Stimulated activated naive B cell treated with anti-CD40 and anti-IgM and Interleukin-4, amounts not matched to agents 10 μg/mL and 1 μg/mL and 100 μg/mL, for 72 hours (primary cell): Measurements from ENCODE around the gene NECAP2.
"Not testable (repeated sequence)": the region's sequence is repeated elsewhere in the genome, so short reads cannot be mapped to it uniquely, and the experiment has no call there.

ENCODE experiments used
- ATAC-seq, 2 donors: fragments of 150-1000 bp; cut with Tn5 transposase; replicated peaks; 2 replicates each; pipeline ENCODE4 v1.10.0; 2021; ENCODE audit warnings: moderate library complexity in 1 of 2
- DNase-seq: peaks from one replicate; pipeline ENCODE4 v3.0.0; 2021
- H3K27ac Mint-ChIP-seq: one replicate; pipeline ENCODE4 v1.8.0; 2022; ENCODE audit warnings: mild to moderate bottlenecking, mixed read lengths
- H3K27me3 Mint-ChIP-seq, 2 donors: one replicate each; pipeline ENCODE4 v1.8.0; 2022; ENCODE audit warnings: mixed read lengths in 2 of 2
- H3K36me3 Mint-ChIP-seq, 2 donors: one replicate each; pipeline ENCODE4 v1.8.0; 2022; ENCODE audit warnings: mixed read lengths in 2 of 2, mild to moderate bottlenecking in 1 of 2
- H3K4me1 Mint-ChIP-seq, 2 donors: one replicate each; pipeline ENCODE4 v1.8.0; 2022; ENCODE audit warnings: mixed read lengths in 2 of 2, mild to moderate bottlenecking in 1 of 2
- H3K4me3 Mint-ChIP-seq, 2 donors: one replicate each; pipeline ENCODE4 v1.8.0; 2022; ENCODE audit warnings: mild to moderate bottlenecking in 2 of 2, mixed read lengths in 2 of 2, moderate library complexity in 1 of 2
- H3K9me3 Mint-ChIP-seq, 2 donors: one replicate each; pipeline ENCODE4 v1.8.0; 2022; ENCODE audit warnings: mixed read lengths in 2 of 2, mild to moderate bottlenecking in 1 of 2

Gene NECAP2

GRCh38 chr1:16459352-16459925 lies 18.9 kb downstream of the NECAP2 start:
- H3K27ac Mint-ChIP-seq: peak overlapping the region; percentile 37
- no peak overlapping the region for H3K4me3 Mint-ChIP-seq
- ATAC-seq (no peak), DNase-seq (no peak)
- peaks cover 30 to 50% of the 10 kb centered on the region in 2 donors for H3K36me3 Mint-ChIP-seq
- no peaks in the 10 kb centered on the region for H3K9me3 Mint-ChIP-seq
- peaks cover 2 to 10% of the 10 kb centered on the region in 2 donors for H3K4me1 Mint-ChIP-seq
- no peaks in the 10 kb centered on the region for H3K27me3 Mint-ChIP-seq

GRCh38 chr1:16461681-16462080 lies 21.2 kb downstream of the NECAP2 start:
- Mint-ChIP-seq H3K27ac (peak overlapping the region; percentile 79), H3K36me3 (peaks cover 29 to 48% of the 10 kb centered on the region in 2 donors)

GRCh38 chr1:16462773-16463330 lies 22.3 kb downstream of the NECAP2 start:
- Mint-ChIP-seq H3K27ac (peak overlapping the region; percentile 42), H3K4me1 (peaks cover 2 to 5% of the 10 kb centered on the region in 2 donors), H3K36me3 (peaks cover 39 to 57% of the 10 kb centered on the region in 2 donors), H3K4me3 (no peak overlapping the region), H3K27me3 (no peaks in the 10 kb centered on the region), H3K9me3 (no peaks in the 10 kb centered on the region)
- ATAC-seq (peak in 1 of 2 donors; percentile 12), DNase-seq (no peak)

More at GRCh38 chr1:16461681-16462080, 21.2 kb downstream of the NECAP2 start:
- H3K4me1 Mint-ChIP-seq: peaks cover 0 to 5% of the 10 kb centered on the region in 2 donors
- ATAC-seq (peak; percentile 20 to 28), DNase-seq (no peak)
- no peaks in the 10 kb centered on the region for H3K9me3 Mint-ChIP-seq
- no peak overlapping the region for H3K4me3 Mint-ChIP-seq
- no peaks in the 10 kb centered on the region for H3K27me3 Mint-ChIP-seq

GRCh38 chr1:16464917-16465625 lies 24.5 kb downstream of the NECAP2 start:
- H3K9me3 Mint-ChIP-seq: no peaks in the 10 kb centered on the region
- H3K27me3 Mint-ChIP-seq: no peaks in the 10 kb centered on the region
- peaks cover 35 to 45% of the 10 kb centered on the region in 2 donors for H3K36me3 Mint-ChIP-seq
- H3K4me3 Mint-ChIP-seq: no peak overlapping the region
- H3K27ac Mint-ChIP-seq: peak overlapping the region; percentile 51
- peaks cover 5 to 11% of the 10 kb centered on the region in 2 donors for H3K4me1 Mint-ChIP-seq
- ATAC-seq (no peak), DNase-seq (no peak)

GRCh38 chr1:16468558-16468957 lies 28.0 kb downstream of the NECAP2 start:
- Mint-ChIP-seq H3K9me3 (no peaks in the 10 kb centered on the region), H3K36me3 (peaks cover 34 to 40% of the 10 kb centered on the region in 2 donors), H3K27ac (no peak overlapping the region), H3K27me3 (no peaks in the 10 kb centered on the region), H3K4me1 (peaks cover 9 to 11% of the 10 kb centered on the region in 2 donors), H3K4me3 (no peak overlapping the region)
- ATAC-seq (peak in 1 of 2 donors; percentile 25), DNase-seq (no peak)

- no peak for ATAC-seq
- no peak for DNase-seq
- Mint-ChIP-seq H3K27ac (no peak overlapping the region), H3K27me3 (no peaks in the 10 kb centered on the region), H3K4me3 (no peak overlapping the region), H3K9me3 (no peaks in the 10 kb centered on the region), H3K4me1 (peaks cover 0 to 6% of the 10 kb centered on the region in 2 donors), H3K36me3 (peaks cover 26 to 39% of the 10 kb centered on the region in 2 donors)
Measured at GRCh38 chr1:16474166-16474800, 33.8 kb downstream of the NECAP2 start.

- not testable (repeated sequence) for H3K27me3 Mint-ChIP-seq, DNase-seq, H3K4me3 Mint-ChIP-seq, H3K9me3 Mint-ChIP-seq, H3K27ac Mint-ChIP-seq, H3K4me1 Mint-ChIP-seq
- peak in 1 of 2 donors; percentile 33 for ATAC-seq
- H3K36me3 Mint-ChIP-seq: peaks cover 26 to 39% of the 10 kb centered on the region in 2 donors
Measured at GRCh38 chr1:16474891-16475290, 34.4 kb downstream of the NECAP2 start.

- ATAC-seq, H3K27me3 Mint-ChIP-seq, H3K4me3 Mint-ChIP-seq, H3K4me1 Mint-ChIP-seq, H3K9me3 Mint-ChIP-seq, DNase-seq: not testable (repeated sequence)
- peak overlapping the region; percentile 1 for H3K27ac Mint-ChIP-seq
- peaks cover 31 to 42% of the 10 kb centered on the region in 2 donors for H3K36me3 Mint-ChIP-seq
Measured at GRCh38 chr1:16475771-16476770, 35.5 kb downstream of the NECAP2 start.

GRCh38 chr1:16478091-16478490 lies 37.6 kb downstream of the NECAP2 start:
- Mint-ChIP-seq H3K4me3 (no peak overlapping the region), H3K27me3 (no peaks in the 10 kb centered on the region), H3K9me3 (no peaks in the 10 kb centered on the region), H3K36me3 (peaks cover 29 to 37% of the 10 kb centered on the region in 2 donors), H3K4me1 (peaks cover 0 to 5% of the 10 kb centered on the region in 2 donors), H3K27ac (no peak overlapping the region)
- DNase-seq (no peak), ATAC-seq (no peak)

GRCh38 chr1:16483146-16483545 lies 42.6 kb downstream of the NECAP2 start:
- H3K27me3 Mint-ChIP-seq, H3K4me1 Mint-ChIP-seq, H3K27ac Mint-ChIP-seq, H3K9me3 Mint-ChIP-seq, DNase-seq, ATAC-seq, H3K4me3 Mint-ChIP-seq: not testable (repeated sequence)
- peaks cover 19 to 20% of the 10 kb centered on the region in 2 donors for H3K36me3 Mint-ChIP-seq

GRCh38 chr1:16483639-16484500 lies 43.3 kb downstream of the NECAP2 start:
- not testable (repeated sequence) for H3K27ac Mint-ChIP-seq, H3K4me3 Mint-ChIP-seq, H3K27me3 Mint-ChIP-seq, H3K9me3 Mint-ChIP-seq, DNase-seq, ATAC-seq, H3K4me1 Mint-ChIP-seq
- peaks cover 15 to 20% of the 10 kb centered on the region in 2 donors for H3K36me3 Mint-ChIP-seq

- H3K9me3 Mint-ChIP-seq: no peaks in the 10 kb centered on the region
- H3K27me3 Mint-ChIP-seq: no peaks in the 10 kb centered on the region
- H3K4me1 Mint-ChIP-seq: no peaks in the 10 kb centered on the region
- H3K27ac Mint-ChIP-seq: no peak overlapping the region
- peaks cover 14 to 20% of the 10 kb centered on the region in 2 donors for H3K36me3 Mint-ChIP-seq
- ATAC-seq (no peak), DNase-seq (no peak)
- peak overlapping the region in 1 of 2 donors; percentile 28 for H3K4me3 Mint-ChIP-seq
Measured at GRCh38 chr1:16484501-16484835, 43.9 kb downstream of the NECAP2 start.

GRCh38 chr1:16484931-16485330 lies 44.4 kb downstream of the NECAP2 start:
- Mint-ChIP-seq H3K27ac (peak overlapping the region; percentile 51), H3K4me1 (no peaks in the 10 kb centered on the region), H3K36me3 (peaks cover 14 to 20% of the 10 kb centered on the region in 2 donors), H3K27me3 (no peaks in the 10 kb centered on the region), H3K4me3 (no peak overlapping the region), H3K9me3 (no peaks in the 10 kb centered on the region)
- ATAC-seq: no peak
- no peak for DNase-seq
